Lower leg skin (tissue), 3 donors: ENCODE results near the gene RIMBP3B.
"Not testable (repeated sequence)": the region's sequence is repeated elsewhere in the genome, so short reads cannot be mapped to it uniquely, and the experiment has no call there.

Experiments used
- CTCF ChIP-seq, 3 donors: fragments of 450-650 bp; IDR thresholded peaks; one replicate each; pipeline ENCODE4 v1.5.1; 2016; ENCODE audit warnings: antibody characterized with exemption in 3 of 3, mild to moderate bottlenecking in 3 of 3, moderate library complexity in 2 of 3
- POLR2A ChIP-seq, 2 donors: fragments of 450-650 bp; IDR thresholded peaks; one replicate each; pipeline ENCODE4 v1.6.1; 2016 to 2017; ENCODE audit warnings: antibody characterized with exemption in 2 of 2, mild to moderate bottlenecking in 1 of 2, moderate library complexity in 1 of 2

DNA sequence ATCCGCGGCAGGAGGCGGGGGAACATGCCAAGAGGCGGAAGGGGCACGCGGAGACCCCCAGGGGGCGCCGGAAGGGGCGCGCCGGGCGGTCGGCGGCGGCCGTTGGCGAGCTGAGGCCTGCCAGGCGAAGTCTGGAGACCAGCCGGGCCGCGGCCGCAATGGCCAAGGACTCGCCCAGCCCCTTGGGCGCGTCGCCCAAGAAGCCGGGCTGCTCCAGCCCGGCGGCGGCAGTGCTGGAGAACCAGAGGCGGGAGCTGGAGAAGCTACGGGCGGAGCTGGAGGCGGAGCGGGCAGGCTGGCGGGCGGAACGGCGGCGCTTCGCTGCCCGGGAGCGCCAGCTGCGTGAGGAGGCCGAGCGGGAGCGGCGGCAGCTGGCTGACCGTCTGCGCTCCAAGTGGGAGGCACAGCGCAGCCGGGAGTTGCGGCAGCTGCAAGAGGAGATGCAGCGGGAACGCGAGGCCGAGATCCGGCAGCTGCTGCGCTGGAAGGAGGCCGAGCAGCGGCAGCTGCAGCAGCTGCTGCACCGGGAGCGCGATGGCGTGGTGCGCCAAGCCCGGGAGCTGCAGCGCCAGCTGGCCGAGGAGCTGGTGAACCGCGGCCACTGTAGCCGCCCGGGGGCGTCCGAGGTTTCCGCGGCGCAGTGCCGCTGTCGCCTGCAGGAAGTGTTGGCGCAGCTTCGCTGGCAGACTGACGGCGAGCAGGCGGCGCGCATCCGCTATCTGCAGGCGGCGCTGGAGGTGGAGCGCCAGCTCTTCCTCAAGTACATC lies at the start of gene RIMBP3B:
- TF ChIP-seq CTCF, POLR2A (IDR thresholded peaks at IDR 0.05): not testable (repeated sequence)
